22Rv1 (cell line): ENCODE results near the gene PIGZ.

Experiments
- ZFX ChIP-seq: fragments of 450-650 bp; IDR thresholded peaks from 2 replicates; pipeline ENCODE4 v1.6.1; 2017; ENCODE audit warnings: antibody characterized with exemption, borderline replicate concordance
- TF ChIP-seq, protein P1 (sequence below): fragments of 450-650 bp; IDR thresholded peaks from 2 replicates; pipeline ENCODE4 v1.5.1; 2017; ENCODE audit warnings: mild to moderate bottlenecking

DNA sequence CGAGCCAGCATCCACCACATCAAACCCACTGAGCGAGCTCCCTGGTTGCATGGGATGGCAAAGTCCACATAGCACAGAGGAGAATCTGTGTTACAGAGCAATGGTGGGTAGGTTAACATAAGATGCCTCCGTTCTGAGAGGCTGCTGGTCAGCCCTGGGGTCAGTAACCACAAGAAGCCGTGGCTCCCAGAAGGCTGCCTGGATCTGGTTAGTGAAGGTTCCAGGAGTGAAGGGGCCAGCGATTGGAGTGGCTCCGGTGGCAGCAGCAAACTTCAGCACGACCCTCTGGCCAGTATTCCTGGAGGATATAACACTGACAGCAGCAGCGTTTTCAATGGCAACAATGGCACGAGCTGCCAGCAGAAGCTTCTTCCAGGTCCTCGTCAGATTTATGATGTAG lies 18.4 kb upstream of the PIGZ start:
- TF ChIP-seq, protein P1, sequence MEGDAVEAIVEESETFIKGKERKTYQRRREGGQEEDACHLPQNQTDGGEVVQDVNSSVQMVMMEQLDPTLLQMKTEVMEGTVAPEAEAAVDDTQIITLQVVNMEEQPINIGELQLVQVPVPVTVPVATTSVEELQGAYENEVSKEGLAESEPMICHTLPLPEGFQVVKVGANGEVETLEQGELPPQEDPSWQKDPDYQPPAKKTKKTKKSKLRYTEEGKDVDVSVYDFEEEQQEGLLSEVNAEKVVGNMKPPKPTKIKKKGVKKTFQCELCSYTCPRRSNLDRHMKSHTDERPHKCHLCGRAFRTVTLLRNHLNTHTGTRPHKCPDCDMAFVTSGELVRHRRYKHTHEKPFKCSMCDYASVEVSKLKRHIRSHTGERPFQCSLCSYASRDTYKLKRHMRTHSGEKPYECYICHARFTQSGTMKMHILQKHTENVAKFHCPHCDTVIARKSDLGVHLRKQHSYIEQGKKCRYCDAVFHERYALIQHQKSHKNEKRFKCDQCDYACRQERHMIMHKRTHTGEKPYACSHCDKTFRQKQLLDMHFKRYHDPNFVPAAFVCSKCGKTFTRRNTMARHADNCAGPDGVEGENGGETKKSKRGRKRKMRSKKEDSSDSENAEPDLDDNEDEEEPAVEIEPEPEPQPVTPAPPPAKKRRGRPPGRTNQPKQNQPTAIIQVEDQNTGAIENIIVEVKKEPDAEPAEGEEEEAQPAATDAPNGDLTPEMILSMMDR: no peak
- no peak for TF ChIP-seq ZFX
